ENCODE results near the gene EFCAB9.

The EFCAB9 gene

GRCh38 chr5:172209714-172210113 lies 15.7 kb downstream of the EFCAB9 start:
- no peak overlapping the region for H3K27ac ChIP-seq
- TF ChIP-seq CTCF (conservative IDR thresholded peaks at IDR 0.05) (no peak), ZFX (IDR thresholded peaks at IDR 0.05) (no peak)

GRCh38 chr5:172211676-172212075 lies 17.7 kb downstream of the EFCAB9 start:
- no peak overlapping the region for H3K27ac ChIP-seq
- no peak for TF ChIP-seq CTCF (conservative IDR thresholded peaks at IDR 0.05)
- TF ChIP-seq ZFX (IDR thresholded peaks at IDR 0.05) = no peak

DNA sequence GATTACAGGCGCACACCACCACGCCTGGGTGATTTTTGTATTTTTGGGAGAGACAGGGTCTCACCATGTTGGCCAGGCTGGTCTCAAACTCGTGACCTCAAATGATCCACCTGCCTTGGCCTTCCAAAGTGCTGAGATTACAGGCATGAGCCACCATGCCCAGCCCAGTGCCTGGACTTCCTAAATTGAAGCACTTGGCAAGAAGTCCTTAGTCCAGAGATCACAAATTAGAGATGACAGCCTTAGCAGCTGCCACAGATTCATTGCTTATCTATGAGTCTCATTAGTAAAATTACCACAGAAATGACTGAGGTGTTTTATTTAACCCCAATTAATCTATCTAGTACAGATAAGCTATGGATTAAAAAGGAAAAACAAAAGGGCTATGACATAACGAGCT lies 19.2 kb downstream of the EFCAB9 start:
- no peak overlapping the region for H3K27ac ChIP-seq
- TF ChIP-seq CTCF (conservative IDR thresholded peaks at IDR 0.05) (no peak), ZFX (IDR thresholded peaks at IDR 0.05) (no peak)

DNA sequence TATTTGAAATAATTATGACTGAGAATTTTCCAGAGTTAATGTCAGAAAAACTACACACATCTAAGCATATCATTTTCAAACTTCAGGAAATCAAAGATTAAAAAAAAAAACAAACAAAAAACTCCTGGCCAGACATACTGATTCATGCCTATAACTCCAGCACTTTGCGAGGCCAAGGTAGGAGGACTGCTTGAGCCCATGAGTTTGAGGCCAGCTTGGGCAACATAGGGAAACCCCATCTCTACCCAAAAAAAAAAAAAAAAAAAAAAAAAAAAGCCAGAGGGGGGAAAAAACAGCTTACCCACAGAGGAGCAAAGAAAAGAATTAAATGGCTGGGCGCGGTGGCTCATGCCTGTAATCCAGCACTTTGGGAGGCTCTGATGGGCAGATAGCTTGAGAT lies 22.4 kb downstream of the EFCAB9 start:
- TF ChIP-seq ZFX (IDR thresholded peaks at IDR 0.05) (no peak), CTCF (conservative IDR thresholded peaks at IDR 0.05) (no peak)
- no peak overlapping the region for H3K27ac ChIP-seq

DNA sequence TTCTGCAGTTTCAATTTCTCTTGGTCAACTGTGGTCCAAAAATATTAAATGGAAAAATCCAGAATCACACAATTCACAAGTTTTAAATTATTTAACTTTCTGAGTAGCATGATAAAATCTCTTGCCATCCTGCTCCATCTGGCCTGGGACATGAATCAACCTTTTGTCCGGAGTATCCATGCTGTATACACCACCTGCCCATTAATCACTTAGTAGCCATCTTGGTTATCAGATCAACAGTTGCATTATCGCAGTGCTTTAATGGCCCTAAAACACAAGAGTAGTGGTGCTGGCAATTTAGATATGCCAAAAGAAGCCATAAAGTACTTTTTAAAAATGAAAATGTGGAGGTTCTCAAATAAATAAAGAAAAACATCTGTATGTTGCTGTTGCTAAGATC lies 25.3 kb downstream of the EFCAB9 start:
- H3K27ac ChIP-seq = no peak overlapping the region
- TF ChIP-seq CTCF (conservative IDR thresholded peaks at IDR 0.05) (no peak), ZFX (IDR thresholded peaks at IDR 0.05) (no peak)

GRCh38 chr5:172223901-172224873 lies 30.2 kb downstream of the EFCAB9 start:
- no peak overlapping the region for H3K27ac ChIP-seq
- TF ChIP-seq ZFX (IDR thresholded peaks at IDR 0.05) = no peak
- TF ChIP-seq CTCF (conservative IDR thresholded peaks at IDR 0.05) = no peak

DNA sequence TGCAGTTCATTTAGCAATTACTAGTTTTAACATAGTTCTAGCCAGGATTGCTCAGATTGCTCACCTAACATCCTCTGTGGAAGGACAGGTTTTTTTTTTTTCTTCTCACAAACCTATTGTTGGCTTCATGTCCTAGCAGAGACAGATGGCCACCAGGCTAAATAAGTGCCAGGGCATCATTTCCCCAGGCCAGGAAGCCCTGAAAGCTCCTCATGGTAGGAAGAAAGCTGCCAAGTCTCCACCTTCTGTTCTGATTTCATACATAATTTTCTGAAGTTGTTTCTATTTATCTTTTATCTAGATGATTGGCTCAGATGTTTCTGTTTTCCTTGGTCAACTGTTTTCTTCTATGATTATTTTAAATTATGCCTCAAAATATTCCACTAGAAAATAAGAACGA lies 31.0 kb downstream of the EFCAB9 start:
- TF ChIP-seq ZFX (IDR thresholded peaks at IDR 0.05) (no peak), CTCF (conservative IDR thresholded peaks at IDR 0.05) (no peak)

More for the DNA sequence above, 31.0 kb downstream of the EFCAB9 start:
- H3K27ac ChIP-seq = no peak overlapping the region

Measured in C4-2B (cell line).